ENCODE data around the gene ZNF775. TPM values are rescaled to one million over a fixed set of nuclear protein-coding genes. Genes with fewer than 3 reads are reported as not detected.

The ZNF775 gene
- total RNA-seq, 1 experiment from 2014 or later: 3.7 TPM

- H3K79me2 ChIP-seq (ENCODE audit: low read length): no peaks in the 10 kb centered on the region
- no peak overlapping the region for H3K4me2 ChIP-seq (ENCODE audit: low read length)
- no peak overlapping the region for H3K9ac ChIP-seq (ENCODE audit: low read length)
- H3F3A ChIP-seq (ENCODE audit: low read length, unreplicated experiment): no peaks in the 10 kb centered on the region
- H3K4me3 ChIP-seq (ENCODE audit: low read length): no peak overlapping the region
- no peak for ATAC-seq
- H3K27ac ChIP-seq (ENCODE audit: low read length): no peak overlapping the region
- peaks cover 8% of the 10 kb centered on the region; the same call in 1 of the 2 replicates for H3K4me1 ChIP-seq (ENCODE audit: insufficient read depth, low read length)
- ChIA-PET CTCF (no interaction called here), POLR2A (ENCODE audit: unreplicated experiment) (no interaction called here)
- intact Hi-C loops (cut with micrococcal nuclease): no loop called here
- H4K20me1 ChIP-seq (ENCODE audit: low read length): no peaks in the 10 kb centered on the region
- TF ChIP-seq EZH2 (IDR thresholded peaks at IDR 0.05; ENCODE audit: low read length, unreplicated experiment): no peak
- TF ChIP-seq CTCF (conservative IDR thresholded peaks at IDR 0.05; ENCODE audit: low read depth, low read length): no peak
- TF ChIP-seq EZH2phosphoT487 (IDR thresholded peaks at IDR 0.05; ENCODE audit: borderline replicate concordance, low read length): no peak
- H3K9me2 ChIP-seq (replicated peaks; ENCODE audit: low read length): no peaks in the 10 kb centered on the region
- no peaks in the 10 kb centered on the region for H3K27me3 ChIP-seq (ENCODE audit: low read length)
- no peak overlapping the region for H2AFZ ChIP-seq (ENCODE audit: low read length)
- DNase-seq: no peak
- no peaks in the 10 kb centered on the region for H3K9me3 ChIP-seq (ENCODE audit: low read length)
- no peaks in the 10 kb centered on the region for H3K36me3 ChIP-seq (ENCODE audit: low read depth, low read length)
- no TSS peak for BruUV-seq (replicated peaks)
Measured at GRCh38 chr7:150406567-150407421, 27.7 kb downstream of the ZNF775 start.

- Histone ChIP-seq H3K9me2 (replicated peaks; ENCODE audit: low read length) (no peaks in the 10 kb centered on the region), H3F3A (ENCODE audit: low read length, unreplicated experiment) (no peaks in the 10 kb centered on the region), H3K36me3 (ENCODE audit: low read depth, low read length) (no peaks in the 10 kb centered on the region), H3K27me3 (ENCODE audit: low read length) (no peaks in the 10 kb centered on the region), H4K20me1 (ENCODE audit: low read length) (no peaks in the 10 kb centered on the region), H3K4me1 (ENCODE audit: insufficient read depth, low read length) (peaks cover 8% of the 10 kb centered on the region; the same call in 1 of the 2 replicates), H3K4me2 (ENCODE audit: low read length) (no peak overlapping the region), H3K79me2 (ENCODE audit: low read length) (no peaks in the 10 kb centered on the region), H2AFZ (ENCODE audit: low read length) (no peak overlapping the region), H3K4me3 (ENCODE audit: low read length) (no peak overlapping the region), H3K27ac (ENCODE audit: low read length) (no peak overlapping the region), H3K9ac (ENCODE audit: low read length) (no peak overlapping the region), H3K9me3 (ENCODE audit: low read length) (no peaks in the 10 kb centered on the region)
- intact Hi-C loops (cut with micrococcal nuclease): no loop called here
- POLR2A ChIA-PET (ENCODE audit: unreplicated experiment): no interaction called here
- ATAC-seq (no peak), DNase-seq (no peak)
- CTCF ChIA-PET: no interaction called here
- TF ChIP-seq EZH2phosphoT487 (IDR thresholded peaks at IDR 0.05; ENCODE audit: borderline replicate concordance, low read length): no peak
- TF ChIP-seq EZH2 (IDR thresholded peaks at IDR 0.05; ENCODE audit: low read length, unreplicated experiment): no peak
- no peak for TF ChIP-seq CTCF (conservative IDR thresholded peaks at IDR 0.05; ENCODE audit: low read depth, low read length)
- no TSS peak for BruUV-seq (replicated peaks)
Measured at GRCh38 chr7:150407588-150408392, 28.7 kb downstream of the ZNF775 start.
